Endothelial cell (in vitro differentiated cells): ENCODE measurements around the gene TAS2R60. TPM values are rescaled to one million over a fixed set of nuclear protein-coding genes. Genes with fewer than 3 reads are reported as not detected.

Source experiments
- DNase-seq: peaks from one replicate; pipeline ENCODE4 v3.0.0; 2021; ENCODE audit warnings: low spot score
- H3K27ac Mint-ChIP-seq: one replicate; pipeline ENCODE4 v1.8.0; 2021; ENCODE audit warnings: mixed read lengths, inconsistent platforms; ENCODE audit not compliant: unreplicated experiment
- H3K27me3 Mint-ChIP-seq: one replicate; pipeline ENCODE4 v1.8.0; 2021; ENCODE audit warnings: mild to moderate bottlenecking, moderate library complexity, mixed read lengths, inconsistent platforms; ENCODE audit not compliant: unreplicated experiment
- H3K36me3 Mint-ChIP-seq: one replicate; pipeline ENCODE4 v1.8.0; 2021; ENCODE audit warnings: mild to moderate bottlenecking, low read depth, mixed read lengths, inconsistent platforms; ENCODE audit not compliant: unreplicated experiment
- H3K4me1 Mint-ChIP-seq: one replicate; pipeline ENCODE4 v1.8.0; 2021; ENCODE audit warnings: mild to moderate bottlenecking, mixed read lengths, inconsistent platforms; ENCODE audit not compliant: unreplicated experiment
- H3K4me3 Mint-ChIP-seq: one replicate; pipeline ENCODE4 v1.8.0; 2021; ENCODE audit warnings: mild to moderate bottlenecking, mixed read lengths, inconsistent platforms; ENCODE audit not compliant: unreplicated experiment
- H3K9me3 Mint-ChIP-seq: one replicate; pipeline ENCODE4 v1.8.0; 2021; ENCODE audit warnings: mixed read lengths, inconsistent platforms; ENCODE audit not compliant: unreplicated experiment
- total RNA-seq: library from RNA; stranded (reverse); fragmentation: NEBNext Ultra II Directional; extraction: Animal tissue kit (Norgen Biotek cat#: 25700); gene quantifications from one replicate; pipeline ENCODE4 v1.2.1, GENCODE V29; 2021; ENCODE audit not compliant: unreplicated experiment
- TF ChIP-seq, protein P1 (sequence below): fragments of 200-600 bp; sonication (generic); IDR thresholded peaks from one replicate; pipeline ENCODE4 v1.5.0; 2021; ENCODE audit warnings: antibody characterized with exemption; ENCODE audit not compliant: unreplicated experiment

Gene TAS2R60
- total RNA-seq, 1 donor from 2014 or later: not detected

- TF ChIP-seq, protein P1, sequence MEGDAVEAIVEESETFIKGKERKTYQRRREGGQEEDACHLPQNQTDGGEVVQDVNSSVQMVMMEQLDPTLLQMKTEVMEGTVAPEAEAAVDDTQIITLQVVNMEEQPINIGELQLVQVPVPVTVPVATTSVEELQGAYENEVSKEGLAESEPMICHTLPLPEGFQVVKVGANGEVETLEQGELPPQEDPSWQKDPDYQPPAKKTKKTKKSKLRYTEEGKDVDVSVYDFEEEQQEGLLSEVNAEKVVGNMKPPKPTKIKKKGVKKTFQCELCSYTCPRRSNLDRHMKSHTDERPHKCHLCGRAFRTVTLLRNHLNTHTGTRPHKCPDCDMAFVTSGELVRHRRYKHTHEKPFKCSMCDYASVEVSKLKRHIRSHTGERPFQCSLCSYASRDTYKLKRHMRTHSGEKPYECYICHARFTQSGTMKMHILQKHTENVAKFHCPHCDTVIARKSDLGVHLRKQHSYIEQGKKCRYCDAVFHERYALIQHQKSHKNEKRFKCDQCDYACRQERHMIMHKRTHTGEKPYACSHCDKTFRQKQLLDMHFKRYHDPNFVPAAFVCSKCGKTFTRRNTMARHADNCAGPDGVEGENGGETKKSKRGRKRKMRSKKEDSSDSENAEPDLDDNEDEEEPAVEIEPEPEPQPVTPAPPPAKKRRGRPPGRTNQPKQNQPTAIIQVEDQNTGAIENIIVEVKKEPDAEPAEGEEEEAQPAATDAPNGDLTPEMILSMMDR: no peak
- Mint-ChIP-seq H3K9me3 (no peaks in the 10 kb centered on the region), H3K27me3 (peaks cover 4% of the 10 kb centered on the region), H3K4me1 (peaks cover 9% of the 10 kb centered on the region), H3K4me3 (no peak overlapping the region), H3K36me3 (no peaks in the 10 kb centered on the region), H3K27ac (no peak overlapping the region)
- no peak for DNase-seq
Measured at GRCh38 chr7:143492799-143493739, 49.8 kb downstream of the TAS2R60 start.

GRCh38 chr7:143493751-143494150 lies 50.5 kb downstream of the TAS2R60 start:
- Mint-ChIP-seq H3K4me1 (peaks cover 9% of the 10 kb centered on the region), H3K9me3 (no peaks in the 10 kb centered on the region), H3K4me3 (no peak overlapping the region), H3K27ac (no peak overlapping the region), H3K27me3 (peaks cover 4% of the 10 kb centered on the region), H3K36me3 (no peaks in the 10 kb centered on the region)
- TF ChIP-seq, protein P1: no peak
- no peak for DNase-seq

Other genes with a start within 250 kb of the TAS2R60 start
- gene TAS2R40, start 221.4 kb upstream of the TAS2R60 start, total RNA-seq: not detected
- 80.0 TPM for gene GSTK1, start 180.0 kb upstream of the TAS2R60 start, total RNA-seq
- gene TMEM139, start 158.5 kb upstream of the TAS2R60 start, total RNA-seq: 0.23 TPM
- gene CASP2, start 155.1 kb upstream of the TAS2R60 start, total RNA-seq: 55.3 TPM
- not detected for gene CLCN1, start 127.3 kb upstream of the TAS2R60 start, total RNA-seq
- 1.0 TPM for gene FAM131B, start 80.7 kb upstream of the TAS2R60 start, total RNA-seq
- gene ZYX, start 62.1 kb upstream of the TAS2R60 start, total RNA-seq: 237 TPM
- 7.1 TPM for gene EPHA1, start 34.6 kb upstream of the TAS2R60 start, total RNA-seq
- not detected for gene TAS2R41, start 34.4 kb downstream of the TAS2R60 start, total RNA-seq
- gene CTAGE15, start 128.3 kb downstream of the TAS2R60 start, total RNA-seq: 0.31 TPM
- gene TCAF2, start 177.5 kb downstream of the TAS2R60 start, total RNA-seq: 0.38 TPM